Lower leg skin (tissue), 3 donors: Measurements from ENCODE around the gene PCBP2.

Source experiments
- CTCF ChIP-seq, 3 donors: fragments of 450-650 bp; IDR thresholded peaks; one replicate each; pipeline ENCODE4 v1.5.1; 2016; ENCODE audit warnings: antibody characterized with exemption in 3 of 3, mild to moderate bottlenecking in 3 of 3, moderate library complexity in 2 of 3
- POLR2A ChIP-seq, 2 donors: fragments of 450-650 bp; IDR thresholded peaks; one replicate each; pipeline ENCODE4 v1.6.1; 2016 to 2017; ENCODE audit warnings: antibody characterized with exemption in 2 of 2, mild to moderate bottlenecking in 1 of 2, moderate library complexity in 1 of 2

GRCh38 chr12:53467082-53467481 is 15.2 kb downstream of the PCBP2 start:
- TF ChIP-seq CTCF (IDR thresholded peaks at IDR 0.05) (no peak), POLR2A (IDR thresholded peaks at IDR 0.05) (no peak)
